Uterus (tissue), 4 donors: ENCODE measurements around the gene TLR6. TPM values are rescaled to one million over a fixed set of nuclear protein-coding genes. Genes with fewer than 3 reads are reported as not detected.

ENCODE experiments used
- DNase-seq, 2 donors: peaks; one replicate each; pipeline ENCODE4 v3.0.0-alpha.2; 2019 to 2020
- H3K27ac ChIP-seq, 2 donors: fragments of 200-600 bp; sonication (generic); 1 replicate in 1 of 2; 2 replicates in 1 of 2; pipeline ENCODE4 v1.5.1; 2016 to 2018
- H3K27me3 ChIP-seq, 2 donors: fragments of 200-600 bp; sonication (generic); one replicate each; pipeline ENCODE4 v1.5.1; 2018 to 2019; ENCODE audit warnings: control low read depth in 1 of 2
- H3K36me3 ChIP-seq, 2 donors: fragments of 200-600 bp; sonication (generic); one replicate each; pipeline ENCODE4 v1.5.1; 2019; ENCODE audit warnings: control low read depth in 1 of 2
- H3K4me1 ChIP-seq, 2 donors: fragments of 200-600 bp; sonication (generic); one replicate each; pipeline ENCODE4 v1.5.1; 2018 to 2019; ENCODE audit warnings: control low read depth in 1 of 2
- H3K4me3 ChIP-seq, 2 donors: fragments of 200-600 bp; sonication (generic); 1 replicate in 1 of 2; 2 replicates in 1 of 2; pipeline ENCODE4 v1.5.1; 2018 to 2019; ENCODE audit warnings: mild to moderate bottlenecking in 1 of 2
- H3K9me3 ChIP-seq, 2 donors: fragments of 200-600 bp; sonication (generic); one replicate each; pipeline ENCODE4 v1.5.1; 2019; ENCODE audit warnings: control low read depth in 1 of 2
- POLR2A ChIP-seq, 2 donors: fragments of 450-650 bp; IDR thresholded peaks; one replicate each; pipeline ENCODE4 v1.6.1; 2016; ENCODE audit warnings: antibody characterized with exemption in 2 of 2, mild to moderate bottlenecking in 1 of 2, moderate library complexity in 1 of 2
- intact Hi-C: fragments of 100-400 bp; cut with DNase I; formaldehyde crosslinking; loops from one replicate; pipeline ENCODE4 v1.15.1; 2023; ENCODE audit warnings: low total_unique reads
- total RNA-seq, 4 donors: library from RNA; depleted of rRNA in 3 of 4; stranded (reverse); fragments of >200 nt in 3 of 4; gene quantifications; one replicate each; pipeline versions ENCODE4 v1.1.0 to v1.2.4, GENCODE V29; 2014 to 2023
- TF ChIP-seq, protein P1 (sequence below), 4 experiments: fragments of 200-600 bp in 2 of 4; fragments of 450-650 bp in 2 of 4; sonication (generic) in 2 of 4; IDR thresholded peaks; one replicate each; pipeline ENCODE4 v1.5.1; 2016 to 2019; ENCODE audit warnings: antibody characterized with exemption in 4 of 4, mild to moderate bottlenecking in 2 of 4, moderate library complexity in 1 of 4
- donor health status: DM: yes; HTN: yes; CAD: no.

The TLR6 gene
- total RNA-seq, 4 donors from 2014 or later: 1.5 to 10.0 (median 4.4) TPM

GRCh38 chr4:38891051-38891983, 34.7 kb upstream of the TLR6 start:
- H3K27me3 ChIP-seq: no peaks in the 10 kb centered on the region
- TF ChIP-seq, protein P1, sequence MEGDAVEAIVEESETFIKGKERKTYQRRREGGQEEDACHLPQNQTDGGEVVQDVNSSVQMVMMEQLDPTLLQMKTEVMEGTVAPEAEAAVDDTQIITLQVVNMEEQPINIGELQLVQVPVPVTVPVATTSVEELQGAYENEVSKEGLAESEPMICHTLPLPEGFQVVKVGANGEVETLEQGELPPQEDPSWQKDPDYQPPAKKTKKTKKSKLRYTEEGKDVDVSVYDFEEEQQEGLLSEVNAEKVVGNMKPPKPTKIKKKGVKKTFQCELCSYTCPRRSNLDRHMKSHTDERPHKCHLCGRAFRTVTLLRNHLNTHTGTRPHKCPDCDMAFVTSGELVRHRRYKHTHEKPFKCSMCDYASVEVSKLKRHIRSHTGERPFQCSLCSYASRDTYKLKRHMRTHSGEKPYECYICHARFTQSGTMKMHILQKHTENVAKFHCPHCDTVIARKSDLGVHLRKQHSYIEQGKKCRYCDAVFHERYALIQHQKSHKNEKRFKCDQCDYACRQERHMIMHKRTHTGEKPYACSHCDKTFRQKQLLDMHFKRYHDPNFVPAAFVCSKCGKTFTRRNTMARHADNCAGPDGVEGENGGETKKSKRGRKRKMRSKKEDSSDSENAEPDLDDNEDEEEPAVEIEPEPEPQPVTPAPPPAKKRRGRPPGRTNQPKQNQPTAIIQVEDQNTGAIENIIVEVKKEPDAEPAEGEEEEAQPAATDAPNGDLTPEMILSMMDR (IDR thresholded peaks at IDR 0.05): no peak
- TF ChIP-seq POLR2A (IDR thresholded peaks at IDR 0.05): no peak
- DNase-seq: no peak
- intact Hi-C loops: no loop called here
- no peaks in the 10 kb centered on the region for H3K9me3 ChIP-seq
- no peaks in the 10 kb centered on the region for H3K4me1 ChIP-seq
- H3K36me3 ChIP-seq: no peaks in the 10 kb centered on the region
- H3K27ac ChIP-seq: no peak overlapping the region
- H3K4me3 ChIP-seq: no peak overlapping the region

GRCh38 chr4:38889143-38889542, 32.5 kb upstream of the TLR6 start:
- intact Hi-C loops: no loop called here
- Histone ChIP-seq H3K4me3 (no peak overlapping the region), H3K36me3 (no peaks in the 10 kb centered on the region), H3K9me3 (no peaks in the 10 kb centered on the region), H3K4me1 (no peaks in the 10 kb centered on the region), H3K27ac (peak overlapping the region; percentile 26 to 65), H3K27me3 (no peaks in the 10 kb centered on the region)
- TF ChIP-seq, protein P1 (IDR thresholded peaks at IDR 0.05): no peak
- TF ChIP-seq POLR2A (IDR thresholded peaks at IDR 0.05): no peak
- no peak for DNase-seq

- Histone ChIP-seq H3K27me3 (no peaks in the 10 kb centered on the region), H3K9me3 (no peaks in the 10 kb centered on the region), H3K4me3 (no peak overlapping the region), H3K36me3 (no peaks in the 10 kb centered on the region), H3K27ac (no peak overlapping the region), H3K4me1 (no peaks in the 10 kb centered on the region)
- intact Hi-C loops: no loop called here
- DNase-seq: no peak
- TF ChIP-seq POLR2A (IDR thresholded peaks at IDR 0.05): no peak
- TF ChIP-seq, protein P1 (IDR thresholded peaks at IDR 0.05): no peak
These were observed 27.6 kb upstream of the TLR6 start for GRCh38 chr4:38884254-38884653.

GRCh38 chr4:38876636-38877035, 20.0 kb upstream of the TLR6 start:
- DNase-seq: no peak
- Histone ChIP-seq H3K27me3 (no peaks in the 10 kb centered on the region), H3K9me3 (no peaks in the 10 kb centered on the region), H3K36me3 (no peaks in the 10 kb centered on the region), H3K27ac (no peak overlapping the region), H3K4me3 (no peak overlapping the region), H3K4me1 (no peaks in the 10 kb centered on the region)
- intact Hi-C loops: no loop called here
- TF ChIP-seq, protein P1 (IDR thresholded peaks at IDR 0.05): no peak
- TF ChIP-seq POLR2A (IDR thresholded peaks at IDR 0.05): no peak

- DNase-seq: no peak
- TF ChIP-seq, protein P1 (IDR thresholded peaks at IDR 0.05): no peak
- TF ChIP-seq POLR2A (IDR thresholded peaks at IDR 0.05): no peak
- no peaks in the 10 kb centered on the region for H3K27me3 ChIP-seq
- no peak overlapping the region for H3K4me3 ChIP-seq
- no peaks in the 10 kb centered on the region for H3K36me3 ChIP-seq
- intact Hi-C loops: no loop called here
- peaks cover 0 to 4% of the 10 kb centered on the region in 2 donors for H3K4me1 ChIP-seq
- H3K27ac ChIP-seq: peak overlapping the region in 1 of 2 donors; percentile 13
- no peaks in the 10 kb centered on the region for H3K9me3 ChIP-seq
These were observed 16.8 kb upstream of the TLR6 start for GRCh38 chr4:38873290-38873944.
